ENCODE data around the gene AR.

Gene AR

DNA sequence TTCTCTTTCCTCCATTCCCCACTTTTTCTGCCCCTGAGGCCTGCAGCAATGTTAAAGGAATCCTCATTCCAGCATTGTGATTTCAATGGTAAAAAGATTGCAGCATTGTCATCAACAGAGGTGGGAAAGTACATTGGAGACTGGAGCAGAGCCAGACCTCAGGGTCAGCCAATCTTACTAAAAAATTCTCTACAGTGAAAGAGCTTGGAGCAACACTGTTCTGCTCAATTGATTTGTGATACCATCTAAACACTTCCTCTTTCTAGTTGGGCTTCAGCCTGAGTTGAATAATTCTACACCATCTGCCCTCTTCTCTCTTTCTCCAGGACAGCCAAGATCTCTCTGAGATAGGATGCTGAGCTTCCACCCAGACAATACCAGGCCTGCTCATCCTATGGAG, 176.5 kb downstream of the AR start:
- DNase-seq (ENCODE audit: low read depth) = no peak
- TF ChIP-seq, protein P1, sequence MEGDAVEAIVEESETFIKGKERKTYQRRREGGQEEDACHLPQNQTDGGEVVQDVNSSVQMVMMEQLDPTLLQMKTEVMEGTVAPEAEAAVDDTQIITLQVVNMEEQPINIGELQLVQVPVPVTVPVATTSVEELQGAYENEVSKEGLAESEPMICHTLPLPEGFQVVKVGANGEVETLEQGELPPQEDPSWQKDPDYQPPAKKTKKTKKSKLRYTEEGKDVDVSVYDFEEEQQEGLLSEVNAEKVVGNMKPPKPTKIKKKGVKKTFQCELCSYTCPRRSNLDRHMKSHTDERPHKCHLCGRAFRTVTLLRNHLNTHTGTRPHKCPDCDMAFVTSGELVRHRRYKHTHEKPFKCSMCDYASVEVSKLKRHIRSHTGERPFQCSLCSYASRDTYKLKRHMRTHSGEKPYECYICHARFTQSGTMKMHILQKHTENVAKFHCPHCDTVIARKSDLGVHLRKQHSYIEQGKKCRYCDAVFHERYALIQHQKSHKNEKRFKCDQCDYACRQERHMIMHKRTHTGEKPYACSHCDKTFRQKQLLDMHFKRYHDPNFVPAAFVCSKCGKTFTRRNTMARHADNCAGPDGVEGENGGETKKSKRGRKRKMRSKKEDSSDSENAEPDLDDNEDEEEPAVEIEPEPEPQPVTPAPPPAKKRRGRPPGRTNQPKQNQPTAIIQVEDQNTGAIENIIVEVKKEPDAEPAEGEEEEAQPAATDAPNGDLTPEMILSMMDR (IDR thresholded peaks at IDR 0.05; ENCODE audit: low read depth, low read length, missing control alignments) = no peak
- H3K4me3 ChIP-seq (ENCODE audit: low read depth, low read length) = no peak overlapping the region

DNA sequence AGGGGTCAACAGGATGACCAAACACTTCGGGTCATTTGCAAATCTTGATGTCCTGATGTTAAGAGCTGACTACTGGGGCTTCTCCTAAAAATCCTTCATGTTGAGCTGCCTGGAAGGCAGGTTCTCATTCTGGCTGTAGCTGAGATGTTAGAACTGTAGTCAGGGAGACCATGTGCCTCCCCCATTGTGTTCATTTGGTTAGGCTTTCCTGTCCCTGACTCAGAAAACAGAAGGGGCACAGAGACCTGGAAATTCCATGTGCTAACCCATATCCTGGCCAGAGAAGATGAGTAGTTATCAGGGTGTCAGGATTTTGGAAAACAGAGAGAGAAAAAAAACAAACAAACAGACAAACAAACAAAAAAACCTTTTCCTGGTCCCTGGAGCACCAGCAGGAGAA, 177.5 kb downstream of the AR start:
- TF ChIP-seq, protein P1 (IDR thresholded peaks at IDR 0.05; ENCODE audit: low read depth, low read length, missing control alignments) = no peak
- DNase-seq (ENCODE audit: low read depth) = no peak
- H3K4me3 ChIP-seq (ENCODE audit: low read depth, low read length) = no peak overlapping the region

DNA sequence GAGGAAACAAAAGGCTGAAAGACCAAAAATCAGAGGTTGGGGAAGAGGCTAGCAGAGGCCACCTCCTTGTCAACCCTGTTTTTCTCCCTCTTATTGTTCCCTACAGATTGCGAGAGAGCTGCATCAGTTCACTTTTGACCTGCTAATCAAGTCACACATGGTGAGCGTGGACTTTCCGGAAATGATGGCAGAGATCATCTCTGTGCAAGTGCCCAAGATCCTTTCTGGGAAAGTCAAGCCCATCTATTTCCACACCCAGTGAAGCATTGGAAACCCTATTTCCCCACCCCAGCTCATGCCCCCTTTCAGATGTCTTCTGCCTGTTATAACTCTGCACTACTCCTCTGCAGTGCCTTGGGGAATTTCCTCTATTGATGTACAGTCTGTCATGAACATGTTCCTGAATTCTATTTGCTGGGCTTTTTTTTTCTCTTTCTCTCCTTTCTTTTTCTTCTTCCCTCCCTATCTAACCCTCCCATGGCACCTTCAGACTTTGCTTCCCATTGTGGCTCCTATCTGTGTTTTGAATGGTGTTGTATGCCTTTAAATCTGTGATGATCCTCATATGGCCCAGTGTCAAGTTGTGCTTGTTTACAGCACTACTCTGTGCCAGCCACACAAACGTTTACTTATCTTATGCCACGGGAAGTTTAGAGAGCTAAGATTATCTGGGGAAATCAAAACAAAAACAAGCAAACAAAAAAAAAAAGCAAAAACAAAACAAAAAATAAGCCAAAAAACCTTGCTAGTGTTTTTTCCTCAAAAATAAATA, 179.9 kb downstream of the AR start:
- DNase-seq (ENCODE audit: low read depth) = no peak
- TF ChIP-seq, protein P1 (IDR thresholded peaks at IDR 0.05; ENCODE audit: low read depth, low read length, missing control alignments) = no peak
- no peak overlapping the region for H3K4me3 ChIP-seq (ENCODE audit: low read depth, low read length)

GRCh38 chrX:67724359-67725110, 180.7 kb downstream of the AR start:
- DNase-seq (ENCODE audit: low read depth) = no peak
- H3K4me3 ChIP-seq (ENCODE audit: low read depth, low read length) = no peak overlapping the region
- TF ChIP-seq, protein P1 (IDR thresholded peaks at IDR 0.05; ENCODE audit: low read depth, low read length, missing control alignments) = no peak

- DNase-seq (ENCODE audit: low read depth) = no peak
- TF ChIP-seq, protein P1 (IDR thresholded peaks at IDR 0.05; ENCODE audit: low read depth, low read length, missing control alignments) = no peak
Measured at GRCh38 chrX:67725471-67725870, 181.7 kb downstream of the AR start.

DNA sequence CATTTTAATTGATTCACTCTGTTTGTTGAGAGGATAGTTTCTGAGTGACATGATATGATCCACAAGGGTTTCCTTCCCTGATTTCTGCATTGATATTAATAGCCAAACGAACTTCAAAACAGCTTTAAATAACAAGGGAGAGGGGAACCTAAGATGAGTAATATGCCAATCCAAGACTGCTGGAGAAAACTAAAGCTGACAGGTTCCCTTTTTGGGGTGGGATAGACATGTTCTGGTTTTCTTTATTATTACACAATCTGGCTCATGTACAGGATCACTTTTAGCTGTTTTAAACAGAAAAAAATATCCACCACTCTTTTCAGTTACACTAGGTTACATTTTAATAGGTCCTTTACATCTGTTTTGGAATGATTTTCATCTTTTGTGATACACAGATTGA, 182.2 kb downstream of the AR start:
- H3K4me3 ChIP-seq (ENCODE audit: low read depth, low read length) = no peak overlapping the region
- no peak for DNase-seq (ENCODE audit: low read depth)
- TF ChIP-seq, protein P1 (IDR thresholded peaks at IDR 0.05; ENCODE audit: low read depth, low read length, missing control alignments) = no peak

More at GRCh38 chrX:67725471-67725870, 181.7 kb downstream of the AR start:
- no peak overlapping the region for H3K4me3 ChIP-seq (ENCODE audit: low read depth, low read length)
